SKM-1 (cell line): ENCODE data around the gene GRID2IP.
"Not testable (repeated sequence)": the region's sequence is repeated elsewhere in the genome, so short reads cannot be mapped to it uniquely, and the experiment has no call there.

Experiments used
- DNase-seq: peaks from one replicate; lab custom pipeline; 2025; ENCODE audit not compliant: unreplicated experiment; lab: John Stamatoyannopoulos, UW

GRID2IP gene

DNA sequence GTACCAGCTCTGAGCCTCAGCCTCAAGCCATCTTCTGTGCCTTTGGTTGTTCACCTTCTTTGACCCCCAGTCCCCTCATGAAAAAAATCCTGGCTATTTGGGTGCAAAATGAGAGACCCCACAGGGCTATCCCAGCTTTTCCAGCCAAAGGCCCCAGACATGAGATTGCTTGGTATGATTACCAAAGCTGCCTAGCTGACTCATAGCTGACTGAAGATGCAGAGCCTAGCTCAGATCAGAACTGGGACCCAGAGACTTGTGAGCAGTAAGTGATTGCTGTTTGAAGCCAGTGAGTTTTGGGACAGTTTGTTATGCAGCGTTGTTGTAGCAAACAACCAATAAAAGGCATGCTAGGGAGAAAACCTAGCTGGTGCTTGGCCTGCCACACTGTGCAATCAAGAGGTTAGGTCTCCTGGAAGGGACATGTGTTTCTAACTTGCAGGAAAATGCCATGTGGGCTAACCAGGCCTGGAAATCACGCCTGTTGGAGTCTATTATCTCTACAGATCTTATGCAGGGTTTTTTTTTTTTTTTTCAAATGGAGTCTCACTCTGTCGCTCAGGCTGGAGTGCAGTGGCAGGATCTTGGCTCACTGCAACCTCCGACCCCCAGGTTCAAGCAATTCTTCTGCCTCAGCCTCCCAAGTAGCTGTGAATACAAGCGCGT is 55.5 kb downstream of the GRID2IP start:
- no peak for DNase-seq

DNA sequence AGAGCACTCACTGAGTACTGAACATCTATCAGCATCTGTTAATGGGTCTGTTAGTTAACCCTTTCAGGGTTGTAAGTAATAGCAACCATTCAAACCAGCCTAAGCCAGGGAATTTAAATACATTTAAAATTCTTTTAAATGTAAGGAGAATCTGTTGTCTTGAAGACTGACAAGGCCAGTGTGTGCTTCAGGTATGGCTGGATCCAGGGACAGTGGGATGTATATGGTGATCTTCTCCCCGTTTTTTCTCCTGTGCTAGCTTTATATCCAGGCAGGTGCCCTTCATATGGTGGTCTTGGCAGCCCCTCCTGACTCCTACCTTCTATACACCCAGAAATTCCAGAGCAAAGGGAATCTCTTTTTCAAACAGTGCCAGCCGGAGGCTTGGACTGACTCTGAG is 56.9 kb downstream of the GRID2IP start:
- DNase-seq = no peak

DNA sequence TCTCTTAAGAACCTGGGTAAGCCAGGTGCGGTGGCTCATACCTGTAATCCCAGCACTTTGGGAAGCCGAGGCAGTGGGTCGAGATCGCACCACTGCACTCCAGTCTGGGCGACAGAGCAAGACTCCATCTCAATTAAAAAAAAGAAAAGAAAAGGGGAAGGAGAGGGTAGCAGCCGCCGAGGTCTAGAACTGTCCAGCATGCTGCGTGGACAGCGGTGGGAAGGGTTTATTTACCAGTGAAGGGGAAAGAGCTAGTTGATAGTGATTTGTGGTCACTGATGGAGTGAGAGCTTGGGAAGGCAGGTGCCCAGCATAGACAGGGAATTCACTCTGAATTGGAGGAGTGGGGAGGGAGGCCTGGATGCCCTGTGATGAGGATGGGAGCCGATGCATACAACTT is 60.1 kb downstream of the GRID2IP start:
- DNase-seq = no peak

DNA sequence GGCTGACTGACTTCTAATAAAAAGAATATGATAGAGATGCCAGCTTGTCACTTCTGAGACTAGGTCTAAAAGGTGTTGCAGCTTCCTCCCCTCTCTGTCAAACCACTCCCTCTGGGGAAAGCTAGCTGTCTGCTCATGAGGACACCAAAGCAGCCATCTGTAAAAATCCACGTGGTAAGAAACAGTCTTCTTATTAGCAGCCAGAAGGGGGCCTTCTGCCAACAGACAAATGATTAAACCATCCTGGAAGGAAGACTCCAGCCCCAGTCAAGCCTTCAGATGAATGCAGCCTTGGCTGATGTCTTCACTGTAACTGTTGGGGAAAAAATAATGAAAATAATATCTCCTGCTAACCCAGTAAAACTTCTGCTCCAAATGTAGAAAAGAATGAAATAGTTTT is 61.6 kb downstream of the GRID2IP start:
- no peak for DNase-seq

DNA sequence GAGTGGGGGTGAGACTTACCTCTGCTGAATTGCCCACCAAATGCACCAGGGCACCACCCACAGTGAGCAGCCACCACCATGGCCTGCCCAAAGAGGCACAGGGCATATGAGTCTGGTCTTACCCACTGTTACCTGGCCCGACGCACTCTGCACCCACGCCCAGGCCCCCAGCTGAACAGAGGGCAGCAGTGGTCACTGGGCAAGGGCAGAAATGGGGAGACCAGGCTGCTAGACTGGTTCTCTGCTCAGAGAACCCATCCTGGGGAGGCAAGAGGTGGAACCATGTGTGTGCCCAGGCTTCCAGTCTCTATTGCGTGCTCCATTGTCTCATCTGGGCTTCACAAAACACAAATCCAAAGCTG is 64.1 kb downstream of the GRID2IP start:
- DNase-seq = no peak

DNA sequence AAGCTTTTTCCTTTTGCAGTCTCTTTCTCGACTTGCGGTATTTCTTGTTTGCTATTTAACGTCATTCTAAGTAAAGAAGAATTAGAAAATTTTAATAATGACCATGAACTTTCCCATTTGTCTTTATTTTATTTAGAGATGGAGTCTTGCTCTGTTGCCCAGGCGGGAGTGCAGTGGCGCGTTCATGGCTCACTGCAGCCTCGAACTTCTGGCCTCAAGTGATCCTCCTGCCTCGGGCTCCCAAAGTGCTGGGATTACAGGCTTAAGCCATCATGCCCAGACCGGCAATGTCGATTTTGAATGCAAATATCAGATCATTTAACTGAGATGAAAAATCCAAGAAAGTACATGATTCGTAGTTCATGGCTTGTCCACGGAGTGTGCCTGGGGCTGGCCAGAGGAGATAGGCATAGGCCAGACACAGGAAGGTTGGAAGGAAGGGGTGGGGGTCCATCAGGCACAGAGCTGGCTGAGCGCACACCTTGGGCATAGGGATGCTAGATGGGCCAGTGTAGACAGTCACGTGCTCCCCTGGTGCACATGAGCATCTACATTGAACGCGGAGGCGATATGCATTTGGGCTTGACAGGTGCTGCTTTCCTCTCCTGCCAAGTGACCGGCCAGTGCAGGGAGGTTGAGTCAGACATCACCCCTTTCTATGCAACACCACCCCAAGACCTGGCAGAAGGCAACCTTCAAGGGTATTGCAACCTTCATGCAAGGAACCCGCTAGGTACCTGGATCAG is 64.7 kb downstream of the GRID2IP start:
- DNase-seq = no peak

DNA sequence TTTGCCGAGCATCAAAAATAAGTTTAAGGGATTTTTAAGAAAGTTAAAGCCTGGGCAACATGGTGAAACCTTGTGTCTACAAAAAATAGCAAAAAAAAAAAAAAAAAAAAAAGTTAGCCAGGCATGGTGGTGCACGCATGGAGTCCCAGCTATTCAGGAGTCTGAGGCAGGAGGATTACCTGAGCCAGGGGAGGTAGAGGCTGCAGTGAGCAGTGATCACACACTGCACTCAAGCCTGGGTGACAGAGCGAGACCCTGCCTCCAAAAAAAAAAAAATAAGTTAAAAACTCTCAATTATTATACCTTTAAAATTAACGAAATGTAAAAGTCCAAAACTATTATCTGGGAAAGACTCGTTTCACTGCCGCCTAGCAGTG is 68.5 kb downstream of the GRID2IP start:
- no peak for DNase-seq

DNA sequence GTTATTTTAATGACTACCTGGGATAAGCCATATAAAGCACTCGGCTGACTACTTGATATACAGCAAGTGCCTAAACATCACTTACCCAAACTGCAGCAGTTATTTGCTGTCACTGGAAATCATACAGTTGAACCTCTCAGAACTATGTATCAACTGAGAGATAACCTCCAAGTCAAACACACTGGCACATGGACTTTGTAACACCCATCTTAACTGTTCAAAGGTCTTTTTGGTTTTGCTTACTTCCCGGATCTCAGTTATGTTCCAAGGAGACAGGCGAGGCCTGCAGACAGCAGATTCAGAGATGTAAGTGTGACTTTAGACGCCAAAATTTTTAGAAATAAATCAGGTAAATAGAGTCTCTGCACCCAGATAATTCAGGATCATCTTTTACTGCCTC is 69.0 kb downstream of the GRID2IP start:
- no peak for DNase-seq

DNA sequence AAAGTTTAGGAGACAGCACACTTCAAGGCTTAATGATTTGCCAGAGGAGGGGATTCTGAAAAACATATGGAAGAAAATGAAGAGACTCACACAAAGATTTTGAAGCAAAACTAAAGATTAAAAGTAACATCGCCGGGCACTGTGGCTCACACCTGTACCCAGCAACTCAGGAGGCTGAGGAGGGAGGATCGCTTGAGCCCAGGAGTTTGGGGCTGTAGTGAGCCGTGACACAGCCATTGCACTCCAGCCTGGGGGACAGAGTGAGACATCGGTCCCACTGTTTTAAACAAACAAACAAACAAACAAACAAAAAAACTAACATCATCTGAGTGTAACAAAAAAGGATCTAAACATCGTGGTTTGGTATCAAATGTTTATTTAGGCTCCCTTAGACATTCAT is 69.8 kb downstream of the GRID2IP start:
- DNase-seq = no peak

DNA sequence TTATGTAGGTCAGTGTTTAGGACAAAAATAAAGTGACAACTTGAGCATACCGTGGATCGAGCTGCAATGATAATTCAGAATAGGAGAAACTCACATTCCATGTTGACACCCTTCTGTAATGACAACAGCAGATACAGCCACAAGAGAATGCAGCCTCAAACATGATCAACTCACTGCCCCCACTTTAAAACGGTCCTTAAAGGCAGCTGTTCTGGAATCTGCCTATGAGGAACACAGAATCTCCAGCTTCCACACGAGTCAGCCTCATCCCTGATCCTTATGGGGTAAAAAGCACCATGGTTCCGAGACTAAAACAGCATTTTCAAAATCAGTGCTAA is 71.0 kb downstream of the GRID2IP start:
- no peak for DNase-seq

DNA sequence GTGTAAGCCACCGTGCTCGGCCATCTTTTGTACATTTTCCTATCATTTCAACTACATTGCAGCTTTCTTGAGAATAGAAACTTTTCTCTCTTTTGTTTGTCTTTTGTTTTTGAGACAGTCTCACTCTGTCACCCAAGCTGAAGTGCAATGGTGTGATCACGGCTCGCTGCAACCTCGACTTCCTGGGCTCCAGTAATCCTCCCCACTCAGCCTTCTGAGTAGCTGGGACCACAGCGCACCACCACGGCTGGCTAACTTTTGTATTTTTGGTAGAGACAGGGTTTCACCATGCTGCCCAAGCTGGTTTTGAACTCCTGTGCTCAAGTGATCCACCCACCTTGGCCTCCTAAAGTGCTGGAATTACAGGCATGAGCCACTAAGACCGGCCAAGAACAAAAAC is 72.2 kb downstream of the GRID2IP start:
- DNase-seq = no peak

DNA sequence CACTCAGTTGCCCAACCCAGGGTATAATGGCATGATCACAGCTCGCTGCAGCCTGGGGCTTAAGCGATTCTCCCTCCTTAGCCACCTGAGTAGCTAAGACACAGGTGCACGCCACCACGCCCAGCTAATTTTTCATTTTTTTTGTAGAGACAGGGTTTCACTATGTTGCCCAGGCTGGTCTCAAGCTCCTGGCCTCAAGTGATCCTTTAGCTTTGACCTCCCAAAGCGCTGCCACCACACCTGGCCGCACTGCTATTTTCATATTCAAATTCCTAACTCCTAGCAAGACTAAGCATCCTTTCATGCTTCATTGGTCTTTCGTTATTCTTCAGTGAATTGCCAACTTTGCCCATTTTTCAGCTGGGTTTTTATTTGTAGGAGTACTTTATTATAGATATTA is 73.1 kb downstream of the GRID2IP start:
- no peak for DNase-seq

DNA sequence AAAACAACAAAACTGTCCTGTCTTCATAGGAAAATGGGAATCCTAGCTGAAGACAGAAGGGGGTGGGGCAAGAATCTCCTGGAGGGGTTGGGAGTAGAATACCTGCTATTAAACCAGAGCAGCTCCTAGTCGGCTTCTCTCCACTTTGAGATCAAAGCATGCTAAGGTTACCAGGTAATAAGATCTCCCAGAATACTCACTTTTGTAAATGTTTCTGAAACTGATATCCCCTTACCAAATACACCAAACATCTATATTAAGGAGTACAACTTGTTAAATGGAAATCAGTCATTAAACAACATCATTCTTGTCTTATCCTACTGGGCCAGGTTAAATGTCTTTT is 74.0 kb downstream of the GRID2IP start:
- no peak for DNase-seq

DNA sequence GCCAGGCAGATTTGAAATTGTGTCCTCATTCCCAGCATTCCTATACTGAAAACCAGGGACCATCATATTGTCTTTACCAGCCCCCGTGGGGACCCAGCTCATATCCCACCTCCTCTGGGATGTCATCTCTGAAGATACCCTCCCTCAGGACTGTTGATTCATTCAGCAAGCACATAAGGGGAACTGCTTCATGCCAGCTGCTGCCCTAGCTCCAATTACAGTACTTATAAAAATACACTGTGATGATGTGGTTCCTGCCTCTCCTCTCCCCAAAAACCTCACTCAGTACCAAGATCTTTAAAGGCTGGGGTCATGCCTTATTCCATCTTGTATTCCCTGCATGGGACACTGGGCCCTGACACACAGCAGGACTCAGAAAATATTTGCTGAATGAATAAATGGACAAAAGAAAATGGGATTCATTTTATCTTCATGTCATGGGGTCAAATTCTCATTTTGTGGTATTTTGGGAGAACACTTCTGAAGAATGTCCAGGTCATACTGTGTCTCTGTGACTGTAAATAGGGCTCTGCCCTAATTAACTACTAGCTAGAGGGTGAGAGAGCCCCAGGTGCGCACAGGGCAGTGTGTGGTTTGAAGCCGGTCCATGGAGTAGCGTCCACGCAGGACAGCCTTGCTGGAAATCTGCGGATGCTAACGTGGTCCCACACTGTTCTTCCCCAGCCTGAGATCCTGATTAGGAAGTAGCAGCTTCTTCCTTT is 74.5 kb downstream of the GRID2IP start:
- DNase-seq = no peak

DNA sequence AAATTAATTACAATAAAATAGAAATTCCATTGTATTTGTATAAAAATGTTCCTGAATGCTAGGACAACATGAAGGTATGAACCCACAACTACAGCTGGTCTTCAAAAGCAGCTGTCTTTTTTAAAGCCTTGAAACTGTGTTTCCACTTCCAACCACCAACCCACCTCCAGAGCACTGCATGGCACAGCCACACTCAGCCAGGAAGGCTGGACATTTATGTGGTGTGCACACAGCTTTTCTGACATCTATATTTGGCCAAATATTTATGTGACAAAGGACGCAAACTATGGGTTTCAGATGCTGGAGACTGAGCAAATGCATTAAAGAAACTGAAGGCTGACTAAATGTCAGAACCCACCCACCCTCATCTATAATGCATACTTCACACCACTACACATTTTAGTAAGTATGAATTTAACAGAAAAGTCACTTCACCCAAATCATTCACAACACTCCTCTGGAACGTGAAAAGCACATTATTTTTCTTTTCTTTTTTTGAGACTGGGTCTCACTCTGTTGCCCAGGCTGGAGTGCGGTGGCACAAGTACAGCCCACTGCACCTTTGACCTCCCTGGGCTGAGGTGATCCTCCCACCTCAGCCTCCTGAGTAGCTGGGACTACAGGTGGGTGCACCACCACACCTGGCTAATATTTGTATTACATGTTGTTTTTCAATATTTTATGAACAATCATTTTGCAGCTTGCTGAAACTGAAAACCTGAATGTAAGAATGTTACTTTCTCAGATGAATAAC is 75.7 kb downstream of the GRID2IP start:
- DNase-seq = no peak

DNA sequence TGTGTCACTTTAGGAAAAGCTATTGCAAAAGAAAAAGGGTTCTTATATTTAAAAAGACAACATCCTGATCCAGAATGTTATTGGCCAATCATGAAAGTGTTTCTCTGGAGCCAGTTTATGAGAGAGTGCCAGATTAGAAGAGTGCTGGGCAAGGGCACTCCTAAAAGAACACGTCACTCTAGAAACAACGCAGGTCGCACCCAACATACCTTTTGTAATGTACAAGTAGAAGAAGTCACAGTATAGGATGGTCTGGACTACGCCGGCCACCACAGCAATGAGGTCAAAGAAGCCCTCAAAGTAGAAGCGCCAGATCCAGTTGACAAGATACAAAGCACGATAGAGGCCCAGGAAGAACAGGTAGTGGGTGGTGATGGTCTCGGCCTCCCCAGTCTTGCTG is 85.4 kb downstream of the GRID2IP start:
- no peak for DNase-seq

DNA sequence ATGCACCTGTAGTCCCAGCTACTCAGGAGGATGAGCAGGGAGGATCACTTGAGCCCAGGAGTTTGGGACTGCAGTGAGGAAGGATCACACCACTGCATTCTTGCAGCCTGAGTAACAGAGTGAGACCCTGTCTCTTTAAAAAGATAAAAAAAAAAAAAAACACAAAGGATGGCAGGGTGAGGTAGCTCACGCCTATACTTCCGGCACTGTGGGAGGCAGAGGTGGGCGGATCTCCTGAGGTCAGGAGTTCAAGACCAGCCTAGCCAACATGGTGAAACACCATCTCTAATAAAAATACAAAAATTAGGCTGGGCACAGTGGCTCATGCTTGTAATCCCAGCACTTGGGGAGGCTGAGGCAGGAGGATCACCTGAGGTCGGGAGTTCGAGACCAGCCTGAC is 87.7 kb downstream of the GRID2IP start:
- DNase-seq = not testable (repeated sequence)

DNA sequence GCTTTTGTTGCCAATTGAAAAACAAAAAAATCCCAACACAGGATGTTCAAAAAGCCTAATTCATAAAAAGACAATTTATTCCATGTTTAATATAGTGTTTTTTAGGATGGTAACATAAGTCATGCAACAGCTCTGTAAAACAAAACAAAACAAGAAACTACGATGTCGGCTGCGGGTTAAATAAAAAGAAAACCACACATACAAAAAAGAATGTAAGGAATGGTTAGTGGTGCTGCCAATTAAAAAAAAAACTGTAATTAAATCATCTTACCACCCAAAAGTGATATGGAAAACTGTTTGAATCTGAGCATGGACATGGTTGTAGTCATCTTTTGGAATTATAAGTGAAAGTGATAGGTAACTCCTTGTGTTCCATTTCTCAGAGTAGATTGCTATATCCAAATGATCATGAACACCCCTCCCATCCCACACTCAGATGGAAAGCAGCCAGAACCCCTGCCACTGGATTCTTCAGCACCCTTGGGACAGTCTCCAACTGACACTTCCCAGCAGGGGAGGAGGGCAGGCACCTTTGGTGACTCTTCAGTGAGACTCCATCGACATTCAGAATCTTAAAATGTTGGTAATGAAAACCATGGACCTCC is 89.2 kb downstream of the GRID2IP start:
- no peak for DNase-seq

DNA sequence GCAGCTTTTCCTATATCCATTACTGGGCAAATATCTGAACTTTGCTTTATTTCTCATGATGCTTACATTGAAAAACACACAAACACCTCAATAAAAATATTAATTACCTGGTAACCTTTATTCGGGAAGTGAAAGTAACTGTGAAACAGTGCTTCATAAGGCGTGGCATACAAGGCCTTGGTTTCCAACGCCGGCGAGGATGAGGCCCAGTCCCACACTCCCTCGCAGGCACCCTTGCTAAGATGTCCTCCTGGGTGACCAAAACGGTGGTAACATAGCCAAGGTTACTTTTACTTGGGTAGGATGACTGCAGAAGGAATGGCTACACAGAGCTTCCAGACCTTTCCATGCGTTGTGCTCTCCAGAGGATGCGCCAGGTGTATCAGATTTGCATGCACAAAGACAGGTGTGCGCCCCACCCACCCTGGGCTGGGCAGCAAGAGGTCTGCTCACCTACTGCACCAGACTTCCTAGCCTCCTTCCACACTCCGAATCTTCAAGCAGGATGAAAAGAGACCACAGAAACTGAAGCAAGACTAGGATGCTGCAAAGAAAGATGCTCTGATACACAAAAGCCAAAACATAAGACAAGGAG is 90.2 kb downstream of the GRID2IP start:
- no peak for DNase-seq

DNA sequence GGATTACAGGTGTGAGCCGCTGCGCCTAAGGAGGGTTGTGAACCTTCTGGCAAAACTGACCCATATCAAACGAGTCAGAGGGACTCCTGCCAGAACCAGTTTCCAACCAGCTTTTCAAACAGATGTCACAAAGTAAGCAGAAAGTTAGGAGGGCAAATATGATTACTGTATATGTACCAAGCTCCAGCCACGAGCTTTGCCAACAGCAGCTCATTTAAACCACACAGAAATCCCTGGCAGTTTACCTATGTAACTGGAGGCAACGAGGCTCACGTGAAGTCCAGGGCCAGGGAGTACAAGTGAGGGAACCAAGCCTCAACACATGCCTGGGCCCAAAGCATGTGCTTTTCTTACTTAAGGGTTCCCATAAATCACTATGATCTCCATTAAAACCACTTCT is 91.0 kb downstream of the GRID2IP start:
- no peak for DNase-seq

DNA sequence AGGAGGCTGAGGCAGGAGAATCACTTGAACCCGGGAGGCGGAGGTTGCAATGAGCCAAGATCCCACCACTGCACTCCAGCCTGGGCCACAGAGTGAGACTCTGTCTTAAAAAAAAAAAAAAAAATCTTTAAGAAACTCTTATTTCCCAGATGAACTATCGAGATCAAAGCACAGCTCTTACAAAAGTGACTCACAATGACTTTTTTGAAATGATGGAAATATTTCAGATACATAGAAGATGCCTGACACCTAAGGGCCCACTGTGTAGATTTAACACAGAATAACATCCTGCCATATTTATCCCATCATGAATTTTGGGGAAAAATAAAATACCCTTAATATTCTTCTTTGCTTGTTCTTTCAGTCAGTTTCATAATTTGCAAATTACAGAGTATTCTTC is 92.6 kb downstream of the GRID2IP start:
- not testable (repeated sequence) for DNase-seq
